GM12878 (cell line): ENCODE measurements around the gene ELL. TPM values are rescaled to one million over a fixed set of nuclear protein-coding genes. Genes with fewer than 3 reads are reported as not detected.

Source experiments
- ATAC-seq: fragments of 200-7000 bp; cut with Tn5 transposase; 3 replicates; pipeline ENCODE4 v1.9.1; 2020; ENCODE audit warnings: mild to moderate bottlenecking, moderate library complexity
- BruUV-seq: library from RNA; stranded (reverse); fragments of 400-500 nt; replicated peaks from 2 replicates; lab custom pipeline; 2021; lab: Mats Ljungman, UMichigan
- CTCF ChIA-PET: fragments of 300-600 bp; sonication (Branson Sonifier 250); formaldehyde crosslinking; extraction: SDS; loops from one replicate; lab custom pipeline; 2021; ENCODE audit warnings: inconsistent platforms; lab: Yijun Ruan, JAX
- POLR2A ChIA-PET: fragments of 350-600 bp; formaldehyde crosslinking; extraction: SDS; loops from one replicate; lab custom pipeline; 2021; ENCODE audit warnings: inconsistent platforms; lab: Charles Lee
- RAD21 ChIA-PET: fragments of 300-600 bp; sonication (Branson Sonifier 250); formaldehyde crosslinking; loops from one replicate; lab custom pipeline; 2023; ENCODE audit warnings: antibody characterized with exemption; ENCODE audit not compliant: unreplicated experiment; lab: Charles Lee
- SMC1A ChIA-PET: fragments of 300-600 bp; sonication (Branson Sonifier 250); formaldehyde crosslinking; loops from one replicate; lab custom pipeline; 2023; ENCODE audit not compliant: unreplicated experiment, uncharacterized antibody; lab: Charles Lee
- DNase-seq: peaks from one replicate; pipeline ENCODE4 v3.0.0-alpha.2; 2011; ENCODE audit warnings: low read depth, low spot score
- FAIRE-seq: peaks from 3 replicates; lab custom pipeline; 2011; peaks lifted over from hg19 to GRCh38; lab: Jason Lieb, UNC
- H2AFZ ChIP-seq: 2 replicates; pipeline ENCODE4 v1.6.0; 2011; ENCODE audit warnings: low read depth, low read length, control low read depth; ENCODE audit not compliant: control insufficient read depth
- H3K27ac ChIP-seq: 2 replicates; pipeline ENCODE4 v1.5.1; 2011; ENCODE audit warnings: control low read depth; ENCODE audit not compliant: control insufficient read depth, insufficient read depth
- H3K27me3 ChIP-seq, 2 experiments: replicated peaks in 1 of 2; 2 replicates each; pipeline versions ENCODE4 v1.6.0 to v1.6.1; 2011; ENCODE audit warnings: low read length in 1 of 2; ENCODE audit not compliant: control insufficient read depth in 2 of 2, insufficient read depth in 2 of 2
- H3K36me3 ChIP-seq, 2 experiments: 2 replicates each; pipeline ENCODE4 v1.5.1; 2011; ENCODE audit warnings: low read length in 1 of 2; ENCODE audit not compliant: control insufficient read depth in 2 of 2, insufficient read depth in 2 of 2
- H3K4me1 ChIP-seq: 2 replicates; pipeline ENCODE4 v1.6.1; 2011; ENCODE audit warnings: mild to moderate bottlenecking, low read length, moderate library complexity, mixed read lengths; ENCODE audit not compliant: control insufficient read depth, insufficient read depth
- H3K4me2 ChIP-seq: 2 replicates; pipeline ENCODE4 v1.6.0; 2011; ENCODE audit warnings: control low read depth; ENCODE audit not compliant: control insufficient read depth, insufficient read depth
- H3K4me3 ChIP-seq: fragments of 200-600 bp; sonication (generic); 2 replicates; pipeline ENCODE4 v1.5.1; 2016
- H3K79me2 ChIP-seq: 2 replicates; pipeline ENCODE4 v1.6.0; 2011; ENCODE audit warnings: low read length; ENCODE audit not compliant: control insufficient read depth, insufficient read depth
- H3K9ac ChIP-seq: 2 replicates; pipeline ENCODE4 v1.8.0; 2011; ENCODE audit warnings: low read length, control low read depth, mixed read lengths; ENCODE audit not compliant: control insufficient read depth, insufficient read depth
- H3K9me3 ChIP-seq: replicated peaks from 3 replicates; pipeline ENCODE4 v1.5.1; 2011; ENCODE audit warnings: mild to moderate bottlenecking, low read length; ENCODE audit not compliant: control insufficient read depth, insufficient read depth
- H4K20me1 ChIP-seq: 2 replicates; pipeline ENCODE4 v1.6.0; 2011; ENCODE audit not compliant: control insufficient read depth, insufficient read depth
- ETV6 ChIP-seq, 2 experiments: fragments of 450-650 bp in 1 of 2; IDR thresholded peaks in 1 of 2; conservative IDR thresholded peaks in 1 of 2; 2 replicates each; pipeline ENCODE4 v1.6.1; 2014; ENCODE audit warnings: antibody characterized with exemption in 1 of 2, borderline replicate concordance in 1 of 2, low read depth in 1 of 2, mild to moderate bottlenecking in 1 of 2, moderate library complexity in 1 of 2
- IKZF2 ChIP-seq, 2 experiments: fragments of 450-650 bp; IDR thresholded peaks; 2 replicates each; pipeline ENCODE4 v1.6.1; 2017; ENCODE audit warnings: mild to moderate bottlenecking in 2 of 2, moderate library complexity in 2 of 2
- MEF2A ChIP-seq: IDR thresholded peaks from 2 replicates; pipeline ENCODE4 v1.6.1; 2011; ENCODE audit warnings: low read depth, mild to moderate bottlenecking, low read length, moderate library complexity; ENCODE audit not compliant: insufficient read depth
- MLLT1 ChIP-seq: fragments of 450-650 bp; IDR thresholded peaks from 2 replicates; pipeline ENCODE4 v1.6.1; 2016; ENCODE audit warnings: mild to moderate bottlenecking
- NFIC ChIP-seq: IDR thresholded peaks from 2 replicates; pipeline ENCODE4 v1.6.1; 2012; ENCODE audit warnings: low read depth, mild to moderate bottlenecking, inconsistent platforms, low read length, moderate library complexity
- RUNX3 ChIP-seq: IDR thresholded peaks from 2 replicates; pipeline ENCODE4 v1.6.1; 2012; ENCODE audit warnings: low read length, inconsistent platforms
- SIN3A ChIP-seq: IDR thresholded peaks from 2 replicates; pipeline ENCODE4 v1.6.1; 2012; ENCODE audit warnings: low read depth, low read length, improper control_type of control experiment
- SMC3 ChIP-seq: IDR thresholded peaks from 2 replicates; pipeline ENCODE4 v1.6.1; 2011; ENCODE audit warnings: low read length, improper control_type of control experiment, borderline replicate concordance
- SUZ12 ChIP-seq: fragments of 200-600 bp; sonication (generic); IDR thresholded peaks from one replicate; pipeline ENCODE4 v1.6.1; 2018; ENCODE audit warnings: antibody characterized with exemption, mild to moderate bottlenecking; ENCODE audit not compliant: unreplicated experiment
- WRNIP1 ChIP-seq: IDR thresholded peaks from 2 replicates; pipeline ENCODE4 v1.6.1; 2011; ENCODE audit warnings: low read depth, low read length, improper control_type of control experiment, borderline replicate concordance
- ZNF687 ChIP-seq: fragments of 450-650 bp; IDR thresholded peaks from 2 replicates; pipeline ENCODE4 v1.6.1; 2017; ENCODE audit warnings: mild to moderate bottlenecking, moderate library complexity
- ZSCAN29 ChIP-seq: fragments of 450-650 bp; IDR thresholded peaks from 2 replicates; pipeline ENCODE4 v1.6.1; 2017; ENCODE audit warnings: mild to moderate bottlenecking, moderate library complexity
- WGBS: methylation state at CpG from one replicate; pipeline ENCODE4 v1.1.6; 2016; ENCODE audit warnings: low lambda C conversion rate; ENCODE audit not compliant: insufficient replicate concordance, insufficient coverage; ENCODE audit errors: missing lambda C conversion rate; 5-methylcytosine and 5-hydroxymethylcytosine counted together
- in situ Hi-C: fragments of 300-500 bp; cut with MboI; formaldehyde crosslinking; loops from 9 replicates; pipeline ENCODE4 v1.14.3; 2018; ENCODE audit warnings: mixed read lengths
- intact Hi-C: fragments of 100-400 bp; cut with micrococcal nuclease; formaldehyde crosslinking; loops from one replicate; pipeline ENCODE4 v1.14.2; 2022; ENCODE audit not compliant: unreplicated experiment
- polyA plus RNA-seq, 11 experiments: library from polyadenylated mRNA; depleted of rRNA in 4 of 11; unstranded in 6 of 11; stranded (reverse) in 5 of 11; fragments of >200 nt; fragmentation: Nextera tagmentation in 4 of 11; fragmentation: Illumina TruSeq in 1 of 11; extraction: Ambion mirVana in 4 of 11; extraction: Trizol in 1 of 11; gene quantifications; 1 replicate in 1 of 11; 2 replicates in 10 of 11; pipeline versions ENCODE4 v1.2.1 to v1.2.3, GENCODE V29; 2011 to 2016; ENCODE audit warnings: inconsistent platforms in 2 of 11, missing spikeins in 2 of 11, low read depth in 1 of 11
- total RNA-seq, 4 experiments: library from RNA; depleted of rRNA in 3 of 4; stranded (reverse); fragments of >200 nt in 3 of 4; fragmentation: Illumina TruSeq in 1 of 4; extraction: Trizol in 1 of 4; gene quantifications; 2 replicates each; pipeline versions ENCODE4 v1.2.1 to v1.2.3, GENCODE V29; 2013 to 2021

The ELL gene
- total and polyA plus RNA-seq, 10 of the 15 experiments (the other 5 are each of a cell fraction or from before 2014, with no cell fraction given): 0.91 to 25.0 (median 9.1) TPM

- Histone ChIP-seq H3K9ac (no peak overlapping the region), H3K27me3 (no peaks in the 10 kb centered on the region), H4K20me1 (no peaks in the 10 kb centered on the region), H3K4me1 (no peaks in the 10 kb centered on the region; the same call in 1 of the 2 replicates), H3K36me3 (peaks cover 18 to 24% of the 10 kb centered on the region in 2 experiments), H3K4me3 (no peak overlapping the region), H3K79me2 (peaks cover 3% of the 10 kb centered on the region), H2AFZ (no peak overlapping the region), H3K4me2 (no peak overlapping the region), H3K9me3 (no peaks in the 10 kb centered on the region)
- CTCF ChIA-PET: interaction anchor here (1.6 kb wide), 1 partner anchor 14 kb away, joined by 3 read pairs; no protein-coding TSS in a partner anchor
- POLR2A ChIA-PET: no interaction called here
- SMC1A ChIA-PET: interaction anchor here (0.8 kb wide), 1 partner anchor 8 kb away, joined by 3 read pairs; no protein-coding TSS in a partner anchor
- DNase-seq (no peak), ATAC-seq (no peak), FAIRE-seq (no peak)
- intact Hi-C loops (no loop called here), in situ Hi-C loops (no loop called here)
- WGBS: 100% methylated on average over 8 of the region's 8 CpGs
- no peak for TF ChIP-seq ZNF687
- TF ChIP-seq, all 136 proteins: peak for 0
- RAD21 ChIA-PET: no interaction called here
- no peak overlapping the region for H3K27ac ChIP-seq
- no TSS peak for BruUV-seq
These were observed 45.1 kb upstream of the ELL start for GRCh38 chr19:18566953-18567352.

GRCh38 chr19:18562086-18562485 is 40.2 kb upstream of the ELL start:
- no peak overlapping the region for H3K4me3 ChIP-seq
- no peak for DNase-seq
- whole genome bisulfite sequencing: over 99% methylated on average over 14 of the region's 14 CpGs
- H3K4me2 ChIP-seq: no peak overlapping the region
- peaks cover 15 to 16% of the 10 kb centered on the region in 2 experiments; a peak in 3 of 4 replicates for H3K36me3 ChIP-seq
- CTCF ChIA-PET: no interaction called here
- no peaks in the 10 kb centered on the region for H3K9me3 ChIP-seq
- in situ Hi-C loops: no loop called here
- no peak overlapping the region for H2AFZ ChIP-seq
- no peaks in the 10 kb centered on the region for H4K20me1 ChIP-seq
- no peak for ATAC-seq
- H3K9ac ChIP-seq: no peak overlapping the region
- no peak for FAIRE-seq
- H3K4me1 ChIP-seq: no peaks in the 10 kb centered on the region
- H3K27me3 ChIP-seq: no peaks in the 10 kb centered on the region
- BruUV-seq: no TSS peak
- intact Hi-C loops: no loop called here
- POLR2A ChIA-PET: no interaction called here
- SMC1A ChIA-PET: no interaction called here
- RAD21 ChIA-PET: no interaction called here
- no peak overlapping the region for H3K27ac ChIP-seq
- H3K79me2 ChIP-seq: peaks cover 32% of the 10 kb centered on the region
- TF ChIP-seq ETV6 (conservative IDR thresholded peaks at IDR 0.05 in 1 of 2, IDR thresholded peaks at IDR 0.05 in 1 of 2; ENCODE audit: borderline replicate concordance in 1 of 2, low read depth in 1 of 2) (no peak), MLLT1 (no peak), RUNX3 (no peak), SMC3 (no peak), SIN3A (no peak), SUZ12 (no peak), NFIC (no peak), WRNIP1 (no peak), IKZF2 (IDR thresholded peaks at IDR 0.05) (no peak), ZSCAN29 (no peak), MEF2A (no peak)
